NCI-H2196 treated with DMSO at 0.1 percent for 48 hours (cell line): Measurements from ENCODE around the gene TBC1D14.

ENCODE experiments used
- DNase-seq: peaks from one replicate; lab custom pipeline; 2025; ENCODE audit not compliant: unreplicated experiment; lab: John Stamatoyannopoulos, UW

TBC1D14 gene

DNA sequence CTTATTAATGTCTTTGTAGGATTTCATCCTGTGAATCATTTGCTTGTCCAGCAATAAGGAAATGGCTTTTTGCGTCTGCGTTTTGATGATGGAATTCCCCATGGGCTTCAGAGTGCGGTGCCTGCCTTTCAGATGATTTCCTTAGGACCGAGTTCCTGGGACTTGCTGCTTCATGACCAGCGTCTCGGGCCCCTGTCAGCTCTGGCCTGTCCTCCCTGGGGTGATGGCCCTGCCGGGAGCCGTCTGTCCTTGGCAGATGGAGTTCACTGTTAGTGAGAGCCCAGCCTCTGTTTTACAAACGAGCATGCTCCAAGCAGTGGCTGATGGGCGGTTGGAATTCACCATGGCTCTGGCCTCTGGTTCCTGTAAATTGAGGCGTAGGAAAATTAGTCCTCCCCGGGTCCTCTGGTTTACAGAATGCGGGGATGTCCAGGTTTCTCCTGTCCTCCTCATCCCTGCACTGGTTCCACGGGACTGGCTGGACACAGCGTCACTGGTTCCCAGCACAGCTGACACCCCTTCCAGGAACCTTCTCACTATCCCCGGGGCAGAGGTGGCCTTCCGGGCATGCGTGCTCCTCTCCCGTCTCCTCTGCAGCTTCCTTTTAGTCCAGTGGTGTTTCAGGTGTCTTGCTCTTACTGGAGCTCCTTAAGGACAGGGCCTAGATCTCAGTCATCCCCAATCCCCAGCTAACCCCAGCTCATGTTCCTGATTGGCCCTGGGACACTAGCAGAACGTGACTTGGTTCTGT, 34.9 kb downstream of the TBC1D14 start:
- no peak for DNase-seq

DNA sequence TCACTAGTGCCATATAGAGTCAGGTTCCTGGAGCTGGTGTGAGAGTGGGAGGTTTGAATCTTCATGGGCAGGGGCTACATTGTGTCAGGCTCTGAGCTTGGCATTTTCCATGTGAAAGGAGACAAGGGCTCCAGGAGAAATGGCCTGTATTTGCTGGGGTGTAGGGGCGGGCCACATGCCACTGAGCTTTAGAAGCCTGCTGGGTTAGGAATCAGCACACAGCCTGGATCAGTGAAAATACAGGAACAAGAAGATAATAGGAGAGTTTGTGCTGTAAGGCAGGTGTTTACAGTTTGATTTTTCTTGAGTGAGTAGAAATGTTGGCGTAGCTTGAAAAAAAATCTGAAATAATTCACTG, 35.4 kb downstream of the TBC1D14 start:
- no peak for DNase-seq

DNA sequence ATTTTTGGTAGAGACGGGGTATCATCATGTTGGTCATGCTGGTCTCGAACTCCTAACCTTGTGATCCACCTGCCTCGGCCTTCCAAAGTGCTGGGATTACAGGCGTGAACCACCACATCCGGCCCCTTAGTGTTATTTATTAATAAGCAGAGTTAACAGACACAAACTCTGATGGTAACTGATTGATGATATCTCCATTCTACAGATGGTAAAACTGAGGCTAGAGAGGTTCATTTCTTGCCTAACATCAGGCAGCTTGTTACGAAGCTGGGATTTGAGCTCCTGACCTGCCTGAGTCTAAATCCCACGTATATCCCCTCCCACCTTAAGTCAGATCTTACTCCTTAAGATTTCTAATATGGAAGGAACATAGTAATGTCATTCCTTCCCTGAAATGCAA, 36.9 kb downstream of the TBC1D14 start:
- DNase-seq = no peak

DNA sequence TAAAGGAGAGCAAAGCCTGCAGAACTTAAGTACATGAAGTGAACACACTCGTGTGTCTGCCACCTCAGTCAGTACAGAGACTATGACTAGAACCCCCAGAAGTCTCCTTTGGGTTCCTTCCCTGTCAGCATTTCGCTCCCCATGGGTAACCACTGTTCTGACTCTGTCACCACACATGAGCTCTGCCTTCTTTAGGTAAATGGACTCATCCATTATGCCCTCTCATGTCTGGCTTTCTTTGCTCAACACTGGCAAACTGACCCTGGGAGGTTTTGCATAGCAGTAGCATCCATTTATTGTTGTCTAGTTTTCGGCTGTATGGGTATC, 38.5 kb downstream of the TBC1D14 start:
- DNase-seq = no peak

DNA sequence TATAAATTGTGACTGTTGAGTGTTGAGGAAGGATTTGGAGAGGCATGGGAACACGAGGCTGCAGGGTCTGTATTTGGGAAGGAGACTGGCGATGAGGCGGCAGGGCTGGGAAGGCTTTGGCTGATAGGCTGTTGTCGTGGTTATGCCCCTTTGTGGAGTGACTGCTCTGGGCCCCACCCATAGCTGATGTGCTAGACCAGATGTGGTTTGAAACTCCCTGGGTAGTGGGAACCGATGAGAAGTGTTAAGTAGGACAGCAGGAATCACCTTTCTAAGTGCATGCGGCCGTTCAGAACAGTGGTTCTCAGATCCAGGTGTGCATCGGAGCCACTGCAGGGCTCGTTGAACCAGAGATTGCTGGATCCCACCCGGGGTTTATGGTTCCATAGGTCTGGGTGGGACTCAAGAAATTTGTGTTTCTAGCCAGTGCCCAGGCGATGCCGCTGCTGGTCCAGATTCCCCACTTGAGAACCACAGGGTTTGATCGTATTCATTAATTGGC, 42.3 kb downstream of the TBC1D14 start:
- DNase-seq = no peak

DNA sequence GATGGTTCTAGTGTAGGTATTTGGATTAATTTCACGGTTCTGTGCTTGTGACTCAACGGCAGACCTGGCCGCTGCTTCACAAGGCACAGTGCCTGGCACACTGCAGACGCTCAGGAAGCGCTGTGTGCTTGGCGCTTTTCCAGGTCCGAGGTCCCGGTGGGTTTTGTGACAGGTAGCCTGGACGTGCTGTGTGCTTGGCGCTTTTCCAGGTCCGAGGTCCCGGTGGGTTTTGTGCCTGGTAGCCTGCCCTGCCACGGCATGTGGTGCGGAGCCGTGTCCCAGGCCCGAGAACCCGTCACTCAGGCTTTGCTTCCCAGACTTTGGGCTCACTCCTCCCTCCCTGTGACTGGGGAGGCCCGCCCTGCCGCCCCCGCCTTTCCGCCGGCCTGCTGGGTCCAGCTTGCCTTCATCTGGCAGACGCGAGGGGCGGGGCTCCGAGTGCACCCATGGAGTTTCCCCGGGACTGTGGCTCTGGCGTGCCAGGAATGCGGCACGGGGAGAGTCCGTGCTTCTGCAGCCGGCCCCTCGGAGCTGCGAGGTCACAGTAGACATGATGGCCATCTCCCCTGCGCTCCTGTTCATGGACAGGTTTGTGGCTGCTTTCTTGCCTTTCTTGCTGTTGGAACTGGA, 44.2 kb downstream of the TBC1D14 start:
- no peak for DNase-seq

DNA sequence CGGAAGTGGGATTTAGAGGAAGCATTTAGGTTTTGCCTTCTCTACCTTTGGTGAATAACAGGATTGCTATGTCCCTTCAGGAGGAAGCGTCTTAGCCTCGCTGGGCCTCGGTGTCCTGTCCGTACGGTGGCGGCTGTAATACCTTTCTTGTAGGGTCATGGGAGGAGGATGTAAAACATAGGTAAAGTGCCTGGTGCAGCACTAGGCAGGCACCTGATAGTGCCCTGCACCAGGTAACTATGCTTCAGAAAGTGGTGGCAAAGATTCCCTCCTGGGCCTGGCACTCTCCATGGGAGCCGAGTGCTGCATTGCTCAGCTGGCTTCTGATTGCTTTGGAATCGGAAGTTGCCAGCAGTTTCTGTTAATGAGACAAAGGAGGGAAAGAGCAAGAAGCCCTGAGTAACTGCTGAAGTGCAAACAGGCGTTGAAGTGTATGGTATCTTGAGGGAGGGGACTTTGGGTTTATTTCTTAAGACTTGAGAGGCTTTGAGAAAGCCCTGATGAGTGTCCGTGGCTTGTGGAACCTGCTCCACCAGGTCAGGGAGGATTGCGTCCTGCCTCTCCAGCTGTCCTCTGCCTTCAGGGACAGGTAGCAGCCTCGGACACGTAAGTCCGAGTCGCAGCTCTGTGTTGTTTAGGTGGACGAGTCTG, 45.8 kb downstream of the TBC1D14 start:
- DNase-seq = no peak

DNA sequence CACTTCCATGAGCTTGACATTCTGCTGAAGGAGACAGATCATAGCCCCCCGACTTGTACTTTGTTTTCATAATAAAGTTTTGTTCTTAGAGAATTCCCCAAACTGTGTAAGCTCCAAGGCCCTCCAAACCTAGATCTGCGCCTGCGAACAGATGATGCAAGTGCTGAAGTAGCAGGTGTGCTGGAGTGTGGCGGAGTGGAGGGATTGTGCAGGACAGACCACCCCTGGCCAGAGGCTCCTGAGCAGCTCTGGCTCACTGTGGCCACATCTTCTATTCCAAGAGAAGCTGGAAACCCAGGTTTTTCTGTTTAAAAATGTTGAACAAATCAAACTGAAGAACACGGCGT, 46.4 kb downstream of the TBC1D14 start:
- no peak for DNase-seq

DNA sequence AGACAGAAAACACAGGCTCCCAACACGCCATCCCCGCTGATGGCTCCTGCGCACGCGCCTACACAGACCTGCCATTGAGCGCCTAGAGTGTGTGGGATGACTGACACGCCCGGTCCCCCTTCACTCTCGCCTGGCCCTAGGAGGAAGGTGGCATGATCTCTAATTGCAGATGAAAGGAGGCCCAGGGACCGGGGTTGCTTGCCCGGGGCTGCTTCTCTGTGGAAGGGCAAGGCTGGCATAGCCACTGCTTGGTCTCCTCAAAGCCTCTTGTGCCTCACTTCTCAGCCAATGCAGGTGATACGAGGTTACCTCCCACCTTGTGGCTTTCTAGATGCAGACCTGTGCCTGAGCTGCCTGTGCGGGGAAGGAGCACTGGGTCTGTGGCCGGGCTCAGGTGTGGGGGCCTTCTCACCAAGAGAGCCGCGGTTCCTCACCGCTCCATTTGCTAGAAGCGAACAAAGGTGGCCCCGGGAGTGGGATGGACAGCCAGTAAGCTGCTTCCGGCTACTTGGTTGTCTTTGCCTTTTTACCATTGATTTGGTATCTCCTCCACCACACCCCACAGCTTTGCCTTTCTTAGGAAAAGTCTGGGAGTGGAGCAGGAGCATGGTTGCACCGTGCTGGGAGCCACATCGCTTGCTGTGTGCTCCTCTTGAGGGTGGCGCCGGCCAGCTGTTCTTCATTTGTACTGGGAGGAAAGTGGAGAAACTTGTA, 47.0 kb downstream of the TBC1D14 start:
- no peak for DNase-seq

DNA sequence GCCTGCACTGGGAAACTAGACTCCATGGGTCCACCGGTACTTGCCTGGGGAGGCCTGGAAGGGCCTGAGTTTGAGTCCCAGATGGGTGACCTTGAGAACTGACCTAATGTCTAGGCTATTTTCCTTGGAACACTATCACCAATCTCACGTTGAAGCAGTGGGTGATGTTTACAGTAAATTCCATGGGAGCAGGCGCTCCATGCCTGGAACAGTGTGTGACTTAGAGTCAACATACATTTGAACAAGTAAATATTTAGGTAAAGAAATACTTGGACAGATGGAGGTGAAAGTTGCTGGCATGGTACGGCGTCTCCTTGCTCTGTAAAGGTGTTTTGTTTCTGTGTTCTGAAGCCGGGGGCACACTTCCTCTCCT, 47.5 kb downstream of the TBC1D14 start:
- no peak for DNase-seq

DNA sequence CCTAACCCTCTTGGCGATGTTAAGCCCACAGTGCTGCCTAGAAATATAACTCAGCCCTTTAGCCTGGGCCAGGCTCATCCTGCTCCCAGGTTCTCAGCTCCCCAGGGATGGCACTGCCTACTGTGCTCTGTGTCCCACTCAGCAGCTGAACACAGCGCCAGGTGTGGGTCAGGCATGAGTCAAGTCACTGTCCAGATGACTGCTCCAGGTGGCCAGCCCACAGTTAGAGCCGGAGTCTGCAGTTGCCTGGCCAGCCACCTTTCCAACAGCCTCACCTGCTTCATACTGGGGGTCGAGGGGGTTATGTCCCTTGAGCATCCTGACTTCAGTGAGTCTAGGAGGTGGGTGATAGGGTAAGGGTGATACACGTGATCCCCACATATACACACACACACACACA, 48.4 kb downstream of the TBC1D14 start:
- DNase-seq = no peak

DNA sequence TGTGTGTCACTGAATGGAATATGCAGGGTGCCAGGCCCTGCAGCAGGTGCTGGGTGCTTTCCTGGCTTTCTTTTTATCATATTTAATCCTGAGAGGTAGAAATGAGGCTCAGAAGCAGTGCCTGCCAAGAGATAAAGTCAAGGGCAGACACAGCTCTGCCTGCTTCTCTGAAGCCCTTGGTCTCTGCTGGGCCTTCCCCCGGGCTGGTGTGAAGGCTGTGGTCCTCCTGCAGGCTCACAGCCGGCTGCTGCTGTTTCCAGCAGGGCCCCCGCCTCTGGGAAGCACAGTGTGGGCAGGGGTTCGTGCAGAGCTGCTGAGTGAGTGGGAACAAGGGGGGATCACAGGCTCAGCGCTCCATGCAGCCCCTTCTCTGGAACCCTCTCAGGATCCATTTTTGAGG, 49.6 kb downstream of the TBC1D14 start:
- DNase-seq = no peak

DNA sequence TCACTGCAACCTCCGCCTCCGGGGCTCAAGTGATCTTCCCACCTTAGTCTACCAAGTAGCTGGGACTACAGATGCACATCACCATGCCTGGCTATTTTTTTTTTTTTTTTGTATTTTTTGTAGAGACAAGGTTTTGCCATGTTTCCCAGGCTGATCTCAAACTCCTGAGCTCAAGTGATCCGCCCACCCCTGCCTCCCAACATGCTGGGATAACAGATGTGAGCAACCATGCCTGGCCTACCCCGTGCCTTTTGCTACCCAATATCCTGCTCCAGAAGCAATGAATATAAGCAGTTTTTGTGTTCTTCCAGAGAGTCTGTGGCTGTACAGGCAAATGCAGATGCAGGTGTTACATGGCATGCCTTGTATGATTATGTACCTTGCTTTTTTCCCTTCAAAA, 50.5 kb downstream of the TBC1D14 start:
- DNase-seq = no peak

DNA sequence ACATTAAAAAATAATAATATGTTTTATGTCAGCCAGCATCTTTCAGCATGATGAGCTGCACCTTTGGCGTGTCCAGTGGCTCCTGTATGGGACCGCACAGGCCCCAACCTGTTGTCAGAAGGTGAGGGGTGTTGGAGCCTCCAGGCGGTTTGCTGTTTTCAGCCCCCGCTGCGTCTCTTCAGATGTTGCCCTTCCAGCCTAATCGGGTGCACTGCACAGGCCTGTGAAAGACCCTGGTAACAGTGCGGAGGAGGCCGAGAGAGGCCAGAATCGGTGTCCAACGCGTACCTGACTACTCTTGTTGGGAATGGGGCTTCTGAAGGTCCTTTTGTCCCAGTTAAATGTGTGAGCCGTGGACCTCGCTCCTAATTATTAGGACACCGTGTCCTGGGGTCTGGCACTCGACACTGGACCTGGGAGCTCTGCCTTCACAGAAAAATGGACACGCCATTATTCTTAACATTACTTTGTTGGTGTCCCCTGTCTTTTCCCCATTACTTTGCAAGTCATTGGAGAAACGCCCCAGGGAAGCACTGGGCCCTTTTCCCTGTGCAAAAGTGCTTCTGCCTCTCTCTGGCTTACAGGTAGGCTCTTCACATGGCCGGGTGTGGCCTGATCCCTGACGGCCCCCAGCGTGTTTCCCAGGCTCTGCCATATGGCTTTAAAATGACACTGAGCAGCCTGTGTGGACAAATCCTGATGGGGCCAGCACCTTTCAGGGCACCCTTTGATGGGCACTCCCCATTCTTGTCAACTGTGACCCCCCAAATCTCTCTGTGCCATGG, 51.2 kb downstream of the TBC1D14 start:
- DNase-seq = no peak

DNA sequence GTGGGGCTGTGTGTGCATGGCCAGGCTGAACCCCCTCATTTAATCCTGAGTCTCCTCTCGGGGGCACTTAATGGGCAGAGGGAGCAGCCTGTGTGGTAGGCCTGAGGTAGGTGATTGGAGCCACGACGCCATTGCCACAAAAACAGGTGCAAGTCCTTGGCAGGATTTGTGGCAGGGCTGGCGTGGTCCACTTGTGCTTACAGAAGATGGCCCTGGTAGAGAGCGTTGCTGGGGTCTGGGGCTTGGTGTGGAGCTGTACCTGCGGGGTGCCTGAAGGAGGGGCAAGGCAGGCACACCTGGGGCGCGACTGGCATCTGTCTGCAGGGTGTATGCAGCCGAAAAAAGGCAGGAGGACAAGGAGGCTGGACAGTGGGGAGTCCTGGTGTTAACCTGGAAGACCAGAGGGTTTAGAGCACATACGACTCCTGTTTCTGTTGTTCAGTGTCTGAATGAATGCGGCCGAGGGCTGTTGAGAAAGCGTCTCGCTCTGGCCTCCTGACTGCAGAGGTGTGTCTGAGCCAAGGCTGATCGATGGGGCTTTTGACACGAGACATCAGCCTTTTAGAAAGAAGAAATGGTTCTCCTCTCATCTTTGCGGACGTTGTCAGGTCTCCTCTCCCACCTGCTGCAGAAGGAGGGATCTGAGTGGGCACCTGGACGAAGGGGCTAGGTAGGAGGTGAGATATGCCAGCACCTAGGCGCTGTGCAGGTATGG, 52.0 kb downstream of the TBC1D14 start:
- no peak for DNase-seq

DNA sequence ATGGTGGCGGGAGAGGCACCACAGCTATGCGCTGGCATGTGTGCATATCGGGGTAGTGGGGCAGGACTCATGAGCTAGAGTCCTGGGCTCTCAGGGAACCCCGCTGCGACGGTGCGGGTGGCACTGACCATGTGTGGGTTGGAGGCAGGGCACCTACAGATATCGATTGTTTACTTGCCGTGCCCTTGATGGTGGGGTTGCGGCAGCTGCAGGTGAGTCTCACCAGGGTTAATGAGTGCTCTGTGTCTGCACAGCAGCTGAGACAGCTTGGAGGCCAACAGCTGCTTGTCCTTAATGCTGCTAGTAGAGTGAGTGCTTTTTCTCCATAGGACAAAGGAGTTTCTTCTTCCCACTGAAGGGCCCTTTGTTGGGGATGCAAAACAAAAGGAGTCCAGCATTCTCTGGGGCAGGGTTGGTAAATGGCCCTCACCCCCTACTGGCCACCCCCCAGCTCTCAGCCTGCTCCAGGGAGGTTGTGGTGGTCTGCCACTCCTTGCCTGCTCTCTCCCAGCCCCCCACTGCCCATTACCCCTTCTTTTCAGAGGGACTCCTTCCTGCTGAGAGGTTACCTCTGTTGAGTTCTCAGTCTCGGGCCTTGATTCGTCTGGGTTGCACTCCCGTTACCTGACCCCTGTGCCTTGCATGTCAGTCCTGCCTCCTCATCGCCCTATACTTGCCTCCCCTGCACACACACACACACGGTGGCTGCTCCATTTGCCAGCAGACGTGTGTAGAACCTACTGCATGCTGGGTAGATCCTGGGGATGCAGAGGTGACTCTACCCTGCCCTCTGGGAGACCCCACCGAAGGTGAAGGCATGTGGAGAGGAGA, 52.8 kb downstream of the TBC1D14 start:
- no peak for DNase-seq

DNA sequence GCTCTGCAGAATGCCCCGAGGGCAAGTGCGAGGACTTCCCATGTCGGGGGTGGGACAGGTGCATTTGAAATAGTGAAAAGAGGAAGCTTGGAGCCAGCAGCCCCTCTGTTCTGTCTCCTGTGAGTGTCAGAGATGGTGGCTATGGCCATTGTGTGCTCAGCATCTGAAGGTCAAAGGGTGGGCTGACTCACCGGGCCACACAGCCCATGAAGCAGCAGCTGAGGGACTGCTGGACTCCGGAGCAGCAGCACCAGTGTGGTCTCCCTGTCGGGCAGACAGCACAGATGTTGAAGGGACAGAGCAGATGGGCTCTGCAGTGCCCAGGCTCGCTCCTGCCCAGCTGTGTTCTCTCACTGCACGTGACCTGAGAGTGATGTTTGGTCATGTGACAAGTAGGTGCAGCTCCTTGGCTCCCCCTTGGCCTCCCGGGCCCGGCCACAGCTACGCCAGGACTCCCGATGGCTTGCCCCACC, 53.5 kb downstream of the TBC1D14 start:
- no peak for DNase-seq

DNA sequence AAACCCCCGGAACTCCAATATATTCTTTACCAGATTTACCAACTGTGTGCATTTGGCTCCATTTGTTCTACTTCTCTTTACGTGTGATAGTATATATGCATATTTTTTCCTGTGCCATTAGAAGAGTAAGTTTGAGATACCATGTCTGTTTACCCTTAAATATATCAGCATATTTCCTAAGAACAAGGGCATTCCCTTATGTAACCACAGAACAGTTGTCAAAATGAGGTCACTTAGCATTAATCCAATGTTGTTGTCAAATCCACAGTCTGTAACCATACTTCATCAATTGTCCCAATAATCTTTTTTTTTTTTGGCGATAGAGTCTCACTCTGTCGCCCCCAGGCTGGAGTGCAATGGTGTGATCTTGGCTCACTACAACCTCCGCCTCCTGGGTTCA, 55.2 kb downstream of the TBC1D14 start:
- DNase-seq = no peak

DNA sequence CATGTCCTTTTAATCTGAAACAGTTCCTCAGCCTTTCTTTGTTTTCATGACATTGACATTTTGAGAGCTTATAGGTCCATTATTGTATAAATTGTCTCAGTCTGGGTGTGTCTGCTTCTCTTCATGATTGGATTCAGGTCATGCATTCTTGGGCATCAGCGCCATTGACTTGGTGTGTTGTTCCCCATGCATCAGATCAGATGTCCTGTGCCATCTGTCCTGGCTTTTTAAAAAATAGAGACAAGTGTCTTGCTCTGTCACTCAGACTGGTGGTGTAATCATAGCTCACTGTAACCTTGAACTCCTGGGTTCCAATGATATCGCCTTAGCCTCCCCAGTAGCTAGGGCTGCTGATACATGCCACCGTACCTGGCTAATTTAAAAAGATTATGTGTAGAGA, 55.7 kb downstream of the TBC1D14 start:
- DNase-seq = no peak
